Lower leg skin (tissue), 3 donors: ENCODE data around the gene BOLA3.

Source experiments
- CTCF ChIP-seq, 3 donors: fragments of 450-650 bp; IDR thresholded peaks; one replicate each; pipeline ENCODE4 v1.5.1; 2016; ENCODE audit warnings: antibody characterized with exemption in 3 of 3, mild to moderate bottlenecking in 3 of 3, moderate library complexity in 2 of 3
- POLR2A ChIP-seq, 2 donors: fragments of 450-650 bp; IDR thresholded peaks; one replicate each; pipeline ENCODE4 v1.6.1; 2016 to 2017; ENCODE audit warnings: antibody characterized with exemption in 2 of 2, mild to moderate bottlenecking in 1 of 2, moderate library complexity in 1 of 2

DNA sequence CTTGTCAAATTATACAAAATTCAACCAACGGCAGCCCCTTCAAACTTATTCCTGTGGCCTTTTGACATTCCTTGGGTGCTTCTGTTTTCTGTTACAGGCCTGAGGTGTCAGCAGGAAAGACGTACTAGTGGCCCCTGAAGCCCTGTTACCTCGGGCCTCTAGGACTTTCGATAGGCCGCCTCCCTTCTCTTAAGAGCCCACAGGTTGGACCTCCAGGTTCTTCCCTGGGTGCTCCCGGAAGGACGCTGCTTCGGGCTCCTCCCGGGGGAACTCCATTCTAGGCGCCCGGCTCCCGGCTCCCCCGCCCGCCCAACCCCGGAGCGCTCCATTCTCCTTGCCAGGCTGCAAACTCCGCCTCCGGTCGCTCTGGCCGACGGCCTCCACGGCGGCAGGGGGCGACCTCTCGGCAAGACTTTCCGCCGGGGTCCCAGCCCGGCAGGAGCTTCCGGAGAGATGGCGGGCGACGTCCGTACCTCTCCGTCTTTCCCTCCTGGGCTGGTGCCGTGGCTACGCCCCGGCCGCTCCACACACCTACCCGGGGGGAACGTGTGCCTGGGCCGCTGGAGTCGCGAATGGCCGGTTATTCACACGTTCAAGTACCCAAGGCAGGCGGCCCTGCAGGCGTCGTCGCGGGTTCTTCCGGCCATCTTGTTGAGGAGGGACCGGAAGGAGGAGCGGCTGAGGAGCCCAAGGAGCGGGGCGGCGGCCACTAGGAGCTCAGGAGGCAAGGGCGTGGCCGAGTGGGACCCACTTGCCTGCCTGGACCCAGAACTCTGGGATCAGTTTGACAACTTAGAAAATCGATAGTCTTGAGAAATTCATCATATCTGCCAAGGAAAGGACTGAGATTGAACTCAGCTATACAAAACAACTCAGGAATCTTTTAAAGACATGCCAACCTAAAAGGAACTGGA is 27.5 kb downstream of the BOLA3 start:
- TF ChIP-seq POLR2A (IDR thresholded peaks at IDR 0.05) (no peak), CTCF (IDR thresholded peaks at IDR 0.05) (no peak)
